Panc1 (cell line): ENCODE measurements around the gene ZIC2. TPM values are rescaled to one million over a fixed set of nuclear protein-coding genes. Genes with fewer than 3 reads are reported as not detected.

Source experiments
- ATAC-seq: fragments of 200-7000 bp; cut with Tn5 transposase; 2 replicates; pipeline ENCODE4 v1.9.1; 2020; ENCODE audit warnings: mild to moderate bottlenecking, moderate library complexity
- BruUV-seq: library from RNA; stranded (reverse); fragments of 400-500 nt; replicated peaks from 2 replicates; lab custom pipeline; 2021; lab: Mats Ljungman, UMichigan
- CTCF ChIA-PET: fragments of 300-600 bp; sonication (Branson Sonifier 250); formaldehyde crosslinking; loops from one replicate; lab custom pipeline; 2022; ENCODE audit warnings: antibody characterized with exemption; lab: Charles Lee
- POLR2A ChIA-PET: fragments of 300-600 bp; sonication (Branson Sonifier 250); formaldehyde crosslinking; loops from one replicate; lab custom pipeline; 2022; ENCODE audit warnings: antibody characterized with exemption; lab: Charles Lee
- DNase-seq: peaks from one replicate; pipeline ENCODE4 v3.0.0-alpha.2; 2010; ENCODE audit warnings: low read depth, low spot score
- H3K27ac ChIP-seq: 2 replicates; pipeline ENCODE4 v1.5.1; 2011; ENCODE audit warnings: mild to moderate bottlenecking, low read length, inconsistent platforms
- H3K27me3 ChIP-seq: fragments of 200-500 bp; sonication (Bioruptor generic); 2 replicates; pipeline ENCODE4 v1.6.0; 2014; ENCODE audit warnings: low read length, inconsistent platforms; ENCODE audit not compliant: control insufficient read depth, insufficient read depth
- H3K36me3 ChIP-seq: fragments of 200-500 bp; sonication (Bioruptor generic); 2 replicates; pipeline ENCODE4 v1.5.1; 2014; ENCODE audit warnings: inconsistent platforms, mild to moderate bottlenecking, low read length, moderate library complexity; ENCODE audit not compliant: control insufficient read depth, insufficient read depth
- H3K4me1 ChIP-seq: 2 replicates; pipeline ENCODE4 v1.5.1; 2011; ENCODE audit warnings: inconsistent platforms, mild to moderate bottlenecking, low read length, moderate library complexity; ENCODE audit not compliant: control insufficient read depth, insufficient read depth
- H3K4me3 ChIP-seq, 2 experiments: 2 replicates each; pipeline ENCODE4 v1.5.1; 2011 to 2012; ENCODE audit warnings: low read depth in 2 of 2, low read length in 2 of 2, mild to moderate bottlenecking in 2 of 2, inconsistent platforms in 1 of 2, moderate library complexity in 1 of 2
- H3K9me3 ChIP-seq: fragments of 200-500 bp; sonication (Bioruptor generic); 2 replicates; pipeline ENCODE4 v1.5.1; 2014; ENCODE audit warnings: low read depth, mild to moderate bottlenecking, inconsistent platforms, low read length, moderate library complexity; ENCODE audit not compliant: control insufficient read depth, insufficient read depth
- CTCF ChIP-seq: fragments of 450-650 bp; IDR thresholded peaks from 2 replicates; pipeline ENCODE4 v1.5.1; 2017; ENCODE audit warnings: mild to moderate bottlenecking
- POLR2AphosphoS5 ChIP-seq: IDR thresholded peaks from 2 replicates; pipeline ENCODE4 v1.6.1; 2012; ENCODE audit warnings: mild to moderate bottlenecking, low read depth, low read length, moderate library complexity
- REST ChIP-seq, 2 experiments: IDR thresholded peaks; 2 replicates each; pipeline ENCODE4 v1.6.1; 2011 to 2012; ENCODE audit warnings: low read depth in 2 of 2, control low read depth in 1 of 2, low read length in 1 of 2, mild to moderate bottlenecking in 1 of 2, moderate library complexity in 1 of 2; ENCODE audit not compliant: insufficient read depth in 1 of 2
- SIN3A ChIP-seq: IDR thresholded peaks from 2 replicates; pipeline ENCODE4 v1.6.1; 2012; ENCODE audit warnings: low read depth, mild to moderate bottlenecking, low read length, moderate library complexity, borderline replicate concordance; ENCODE audit not compliant: insufficient read depth
- TCF7L2 ChIP-seq: IDR thresholded peaks from 2 replicates; pipeline ENCODE4 v1.6.1; 2011; ENCODE audit warnings: mild to moderate bottlenecking, low read depth, low read length, inconsistent platforms
- in situ Hi-C: cut with HindIII; loops from 2 replicates; pipeline ENCODE4 v1.10.0; 2016; ENCODE audit warnings: low sequenced_read_pairs, low pct_unique_long_range_greater_than_20kb
- intact Hi-C: fragments of 100-400 bp; cut with micrococcal nuclease; formaldehyde crosslinking; loops from one replicate; pipeline ENCODE4 v1.10.0; 2022; ENCODE audit not compliant: unreplicated experiment
- total RNA-seq: library from RNA; stranded (reverse); gene quantifications from one replicate; pipeline ENCODE4 v1.2.1, GENCODE V29; 2021; ENCODE audit not compliant: unreplicated experiment

Gene ZIC2
- total RNA-seq, 1 experiment from 2014 or later, result 54.5 TPM

GRCh38 chr13:99959540-99960230, 21.9 kb upstream of the ZIC2 start:
- H3K9me3 ChIP-seq, result no peaks in the 10 kb centered on the region
- H3K27ac ChIP-seq, result peak overlapping the region; percentile 12; the same call in 1 of the 2 replicates
- H3K4me3 ChIP-seq, result peak overlapping the region; percentile 31 to 44
- H3K27me3 ChIP-seq, result no peaks in the 10 kb centered on the region
- peaks cover 20% of the 10 kb centered on the region for H3K4me1 ChIP-seq
- TF ChIP-seq REST (IDR thresholded peaks at IDR 0.05; ENCODE audit: insufficient read depth in 1 of 2, low read depth in 2 of 2, low read length in 1 of 2), result no peak
- no peak for TF ChIP-seq CTCF
- TF ChIP-seq POLR2AphosphoS5, result no peak
- TF ChIP-seq TCF7L2, result no peak; the same call in 1 of the 2 replicates
- no peak for TF ChIP-seq SIN3A
- no peak for ATAC-seq
- no peaks in the 10 kb centered on the region for H3K36me3 ChIP-seq
- ChIA-PET POLR2A (no interaction called here), CTCF (no interaction called here)
- intact Hi-C loops (no loop called here), in situ Hi-C loops (no loop called here)
- DNase-seq, result no peak
- BruUV-seq, result no TSS peak

GRCh38 chr13:99960663-99961311, 20.8 kb upstream of the ZIC2 start:
- in situ Hi-C loops, result no loop called here

More at GRCh38 chr13:99960663-99961311, 20.8 kb upstream of the ZIC2 start:
- no peaks in the 10 kb centered on the region for H3K36me3 ChIP-seq
- no peaks in the 10 kb centered on the region for H3K9me3 ChIP-seq
- intact Hi-C loops, result no loop called here
- BruUV-seq, result no TSS peak
- POLR2A ChIA-PET, result no interaction called here
- TF ChIP-seq POLR2AphosphoS5 (no peak), TCF7L2 (no peak), CTCF (no peak), SIN3A (no peak), REST (IDR thresholded peaks at IDR 0.05; ENCODE audit: insufficient read depth in 1 of 2, low read depth in 2 of 2, low read length in 1 of 2) (no peak)
- peaks cover 20% of the 10 kb centered on the region for H3K4me1 ChIP-seq
- CTCF ChIA-PET, result no interaction called here
- H3K27me3 ChIP-seq, result no peaks in the 10 kb centered on the region
- DNase-seq (no peak), ATAC-seq (no peak; the same call in 1 of the 2 replicates)
- no peak overlapping the region for H3K27ac ChIP-seq
- no peak overlapping the region for H3K4me3 ChIP-seq
